CD4-positive, alpha-beta T cell treated with Interleukin-4 for 1 hour (primary cell): ENCODE results near the gene SPRING1.

Source experiments
- DNase-seq, 2 donors: peaks; one replicate each; pipeline ENCODE4 v3.0.0-alpha.2; 2020 to 2022

Gene SPRING1

GRCh38 chr12:116736962-116737773, 701 bp downstream of the SPRING1 start:
- no peak for DNase-seq

GRCh38 chr12:116735951-116736599, 1.8 kb downstream of the SPRING1 start:
- no peak for DNase-seq

DNA sequence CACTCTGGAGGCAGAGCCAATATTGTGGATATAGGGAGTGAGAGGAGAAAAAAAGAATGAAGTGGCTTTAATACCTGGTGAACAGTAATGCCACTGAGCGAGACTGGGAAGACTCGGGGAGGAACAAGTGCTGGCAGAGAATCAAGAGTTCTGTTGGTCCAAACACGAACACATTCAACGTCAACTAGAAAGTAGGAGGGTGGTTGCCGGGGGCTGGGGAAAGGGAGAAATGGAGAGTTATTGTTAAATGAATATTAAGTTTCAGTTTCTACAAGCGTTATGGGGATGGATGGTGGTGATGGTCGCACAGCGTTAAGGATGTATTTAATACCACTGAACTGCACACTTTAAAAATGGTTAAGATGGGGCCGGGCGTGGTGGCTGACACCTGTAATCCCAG, 2.8 kb downstream of the SPRING1 start:
- DNase-seq: no peak

DNA sequence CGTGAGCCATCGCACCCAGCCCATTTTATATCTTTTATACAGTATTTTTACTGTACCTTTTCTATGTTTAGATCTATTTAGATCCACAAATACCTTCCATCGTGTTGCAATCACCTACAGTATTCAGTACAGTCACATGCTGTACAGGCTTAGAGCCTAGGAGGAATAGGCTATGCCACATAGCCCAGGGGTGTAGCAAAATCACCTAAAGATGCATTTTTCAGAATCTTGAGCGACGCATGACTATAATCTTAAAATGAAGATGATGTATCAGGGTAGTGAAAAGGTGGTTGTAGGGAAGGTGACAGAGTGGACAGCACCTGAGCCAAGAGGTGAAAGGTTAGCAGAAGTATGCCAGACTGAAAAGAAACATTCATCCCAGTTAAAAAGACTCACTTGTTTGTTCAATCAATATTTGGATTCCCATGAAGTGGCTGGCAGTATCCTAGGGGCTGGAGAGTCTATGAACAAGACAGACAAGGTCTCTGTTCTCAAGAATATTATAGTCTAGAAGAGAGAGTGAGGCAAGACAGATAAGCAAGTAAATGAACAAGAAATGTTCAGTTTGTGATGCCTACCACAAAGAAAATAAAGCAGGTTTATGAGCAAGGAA, 3.6 kb downstream of the SPRING1 start:
- no peak for DNase-seq

DNA sequence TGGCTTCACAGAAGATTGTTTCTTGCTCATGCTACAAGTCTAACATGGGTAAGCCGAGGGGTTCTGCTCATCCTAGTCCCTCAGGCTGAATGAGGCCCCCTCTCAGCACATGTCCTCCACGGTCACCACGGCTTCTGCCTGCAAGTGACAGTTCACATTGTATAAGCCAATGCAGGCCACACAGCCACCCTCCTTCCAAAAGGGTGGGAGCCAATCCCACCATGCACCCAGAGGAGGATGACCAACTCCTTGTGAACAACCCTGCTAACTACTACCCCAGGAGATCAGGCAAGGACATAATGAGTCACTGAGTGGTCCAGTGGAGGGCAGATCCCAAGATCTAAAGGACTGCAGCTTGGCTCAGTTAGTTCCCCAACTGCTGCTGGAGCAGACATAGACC, 6.1 kb downstream of the SPRING1 start:
- no peak for DNase-seq

- DNase-seq: no peak
These were observed 10.0 kb downstream of the SPRING1 start for GRCh38 chr12:116727891-116728290.

GRCh38 chr12:116727261-116727660, 10.6 kb downstream of the SPRING1 start:
- DNase-seq: no peak

- DNase-seq: no peak
These were observed 11.2 kb downstream of the SPRING1 start for GRCh38 chr12:116726694-116727093.

- no peak for DNase-seq
These were observed 15.6 kb downstream of the SPRING1 start for GRCh38 chr12:116722245-116722644.

DNA sequence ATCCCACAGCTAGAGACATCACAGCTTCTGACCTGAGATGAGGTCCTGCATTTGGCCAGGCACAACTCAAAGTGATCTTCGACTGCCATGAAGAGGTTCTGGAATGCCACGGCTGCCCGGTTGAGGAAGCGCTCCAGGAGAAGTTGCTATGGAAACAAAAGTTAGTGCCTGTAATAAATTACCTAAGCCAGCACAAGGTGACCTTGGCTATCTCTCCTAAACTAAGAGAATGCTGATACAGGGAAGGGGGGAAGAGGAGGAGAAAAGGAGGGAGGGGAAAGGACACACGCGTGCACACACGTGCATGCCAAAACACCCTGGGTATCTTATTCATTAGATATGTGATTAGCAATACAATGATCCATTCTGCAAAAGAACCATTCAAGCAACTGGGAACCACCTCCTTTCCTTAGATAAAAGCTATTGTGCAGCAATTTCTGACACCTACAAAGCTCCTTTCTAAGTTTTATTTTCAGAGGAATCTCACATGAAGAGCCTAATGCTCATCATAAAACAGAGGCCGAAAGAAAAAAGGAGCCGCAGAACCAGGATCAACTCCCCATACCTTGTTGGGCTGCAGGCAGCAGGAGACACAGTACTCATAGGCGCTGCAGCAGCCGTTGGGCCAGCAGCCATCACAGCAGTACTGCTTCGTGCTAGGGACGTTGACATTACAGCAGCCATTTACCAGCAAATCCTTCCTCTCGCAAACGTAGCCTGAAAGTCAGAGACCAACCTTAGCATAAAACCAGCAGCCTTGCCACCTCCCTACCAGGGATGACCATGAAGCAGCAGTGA, 17.9 kb downstream of the SPRING1 start:
- DNase-seq: no peak

DNA sequence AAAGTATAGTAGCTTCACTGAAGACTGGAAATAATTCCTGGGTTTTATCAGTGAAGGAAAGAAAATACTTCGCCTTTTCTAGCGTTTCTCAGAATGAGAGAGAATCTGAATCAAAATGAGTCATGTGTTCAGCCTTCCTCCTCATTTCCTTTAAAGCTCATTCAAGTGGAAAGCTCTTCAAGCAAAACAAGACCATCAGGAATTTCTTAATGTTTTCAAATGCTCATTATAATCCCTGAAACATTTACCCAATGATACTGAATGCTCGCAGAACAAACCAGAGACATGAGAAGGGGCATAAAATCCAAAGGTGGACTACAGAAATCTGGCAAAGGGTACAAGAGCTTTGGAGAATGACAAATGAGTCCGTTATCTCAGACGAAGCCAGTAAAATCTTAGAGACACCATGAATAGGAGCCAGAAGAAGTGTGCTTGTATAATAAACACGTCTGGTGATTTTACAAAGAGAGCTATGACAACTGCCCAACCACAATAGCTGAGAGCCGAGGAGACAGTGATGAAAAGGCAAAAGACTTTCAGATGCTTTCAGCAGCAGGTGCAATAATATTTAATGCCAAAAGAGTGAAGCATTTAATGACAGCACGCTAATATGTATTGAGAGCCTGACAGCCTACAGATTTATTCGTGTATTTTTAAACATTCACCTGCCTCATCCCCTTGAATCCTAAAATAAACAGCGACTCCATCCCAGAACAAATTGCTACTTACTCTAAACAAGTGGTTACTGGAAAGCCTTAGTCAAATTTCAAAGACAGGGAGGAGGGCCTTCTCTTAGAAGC, 19.0 kb downstream of the SPRING1 start:
- no peak for DNase-seq

- no peak for DNase-seq
These were observed 20.1 kb downstream of the SPRING1 start for GRCh38 chr12:116717466-116718437.

DNA sequence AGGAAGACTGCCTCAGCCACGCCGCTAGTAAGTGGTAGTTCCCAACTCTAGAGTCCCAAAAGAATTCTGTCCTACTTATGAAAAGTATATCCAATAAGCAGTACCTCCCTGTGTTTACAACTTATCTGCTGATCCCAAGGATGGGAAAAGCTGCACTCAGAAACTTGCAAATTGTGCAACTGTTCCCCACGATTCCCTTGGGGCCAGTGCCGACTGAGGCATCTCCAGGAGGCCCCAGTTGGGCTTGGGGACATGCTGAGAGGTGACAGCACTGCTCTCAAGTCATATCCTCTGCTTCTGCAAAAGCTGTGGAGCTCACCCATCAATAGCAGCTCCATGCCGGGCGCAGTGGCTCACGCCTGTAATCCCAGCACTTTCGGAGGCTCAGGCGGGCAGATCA, 23.7 kb downstream of the SPRING1 start:
- DNase-seq: no peak

GRCh38 chr12:116713527-116713926, 24.3 kb downstream of the SPRING1 start:
- DNase-seq: no peak

GRCh38 chr12:116712458-116713303, 25.2 kb downstream of the SPRING1 start:
- DNase-seq: no peak

- no peak for DNase-seq
These were observed 27.3 kb downstream of the SPRING1 start for GRCh38 chr12:116710370-116711150.

GRCh38 chr12:116709768-116710167, 28.1 kb downstream of the SPRING1 start:
- DNase-seq: no peak

DNA sequence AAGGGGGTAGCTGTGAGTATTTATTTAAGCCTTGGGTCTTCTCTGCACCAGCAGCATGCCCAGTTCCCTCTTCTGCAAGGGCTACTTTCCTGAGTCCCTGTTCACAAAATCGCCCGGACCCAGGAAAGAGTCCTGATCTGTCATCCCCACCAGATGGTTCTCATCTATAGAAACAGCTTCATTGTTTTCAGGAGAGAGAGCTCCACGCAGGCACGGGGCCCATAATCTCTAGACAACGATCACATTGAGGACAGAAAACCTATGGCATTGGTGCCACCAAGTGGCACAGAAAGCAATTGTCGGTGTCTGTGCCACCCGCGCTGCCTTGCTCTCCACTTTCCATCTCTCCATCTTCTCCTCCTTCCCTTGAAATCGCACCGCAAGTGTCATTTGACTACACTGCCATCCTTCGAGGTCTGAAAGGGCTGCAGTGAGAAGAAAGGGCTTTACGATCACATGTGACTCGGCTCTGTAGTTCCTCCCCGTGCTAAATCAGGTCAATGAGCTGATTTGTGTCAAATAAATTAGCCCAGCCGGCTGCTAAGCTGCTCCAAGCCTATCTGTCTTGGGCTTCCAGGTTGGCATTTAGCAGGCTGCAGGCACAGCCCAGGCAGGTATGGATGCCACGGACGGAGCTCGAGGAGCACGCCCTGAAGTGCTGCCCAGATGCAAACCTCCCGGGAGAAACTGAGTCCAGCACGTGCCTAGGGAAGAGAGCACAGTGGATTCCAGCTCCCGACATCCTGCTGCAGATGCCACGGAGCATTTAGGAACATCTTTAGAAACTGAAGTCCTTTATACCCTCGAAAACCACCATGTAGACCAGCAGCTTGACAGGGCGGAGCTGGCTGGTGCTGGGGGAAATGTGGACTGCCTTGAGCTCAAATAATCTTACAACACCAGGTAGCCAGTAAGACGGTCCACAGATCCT, 28.8 kb downstream of the SPRING1 start:
- peak; percentile 43 to 45 for DNase-seq
